Spleen (tissue), 11 donors: Measurements from ENCODE around the gene DHRS2. TPM values are rescaled to one million over a fixed set of nuclear protein-coding genes. Genes with fewer than 3 reads are reported as not detected.

ENCODE experiments used
- DNase-seq: peaks from one replicate; pipeline ENCODE4 v3.0.0-alpha.2; 2020
- H3K27ac ChIP-seq, 8 donors: fragments of 200-600 bp; sonication (generic) in 7 of 8; 1 replicate in 4 of 8; 2 replicates in 4 of 8; pipeline versions ENCODE4 v1.5.0 to v1.8.0; 2016 to 2021; ENCODE audit warnings: inconsistent platforms in 4 of 8, mild to moderate bottlenecking in 4 of 8, moderate library complexity in 1 of 8
- H3K27me3 ChIP-seq, 7 donors: fragments of 200-600 bp; sonication (generic) in 6 of 7; replicated peaks in 1 of 7; 1 replicate in 4 of 7; 2 replicates in 3 of 7; pipeline versions ENCODE4 v1.5.0 to v1.8.0; 2016 to 2021; ENCODE audit warnings: inconsistent platforms in 3 of 7, mild to moderate bottlenecking in 1 of 7
- H3K36me3 ChIP-seq, 6 donors: fragments of 200-600 bp; sonication (generic) in 5 of 6; 1 replicate in 4 of 6; 2 replicates in 2 of 6; pipeline versions ENCODE4 v1.5.0 to v1.8.0; 2016 to 2021; ENCODE audit warnings: inconsistent platforms in 2 of 6
- H3K4me1 ChIP-seq, 6 donors: fragments of 200-600 bp; sonication (generic) in 5 of 6; 1 replicate in 3 of 6; 2 replicates in 3 of 6; pipeline versions ENCODE4 v1.5.0 to v1.8.0; 2016 to 2021; ENCODE audit warnings: inconsistent platforms in 3 of 6
- H3K4me3 ChIP-seq, 8 donors: fragments of 200-600 bp; sonication (generic) in 7 of 8; 1 replicate in 4 of 8; 2 replicates in 4 of 8; pipeline versions ENCODE4 v1.5.0 to v1.8.0; 2016 to 2021; ENCODE audit warnings: inconsistent platforms in 4 of 8, mild to moderate bottlenecking in 4 of 8, moderate library complexity in 2 of 8
- H3K9me3 ChIP-seq, 8 donors: fragments of 200-600 bp; sonication (generic) in 7 of 8; 1 replicate in 4 of 8; 2 replicates in 4 of 8; pipeline versions ENCODE4 v1.5.0 to v1.8.0; 2016 to 2021; ENCODE audit warnings: inconsistent platforms in 4 of 8
- CTCF ChIP-seq, 11 experiments: fragments of 200-600 bp in 7 of 11; fragments of 450-650 bp in 4 of 11; sonication (generic) in 4 of 11; IDR thresholded peaks in 8 of 11; conservative IDR thresholded peaks in 3 of 11; 1 replicate in 7 of 11; 2 replicates in 4 of 11; pipeline versions ENCODE4 v1.4.0 to v1.8.0; 2016 to 2021; ENCODE audit warnings: antibody characterized with exemption in 11 of 11, inconsistent platforms in 4 of 11, mild to moderate bottlenecking in 1 of 11
- POLR2A ChIP-seq, 3 donors: fragments of 450-650 bp; IDR thresholded peaks; one replicate each; pipeline ENCODE4 v1.5.1; 2017; ENCODE audit warnings: antibody characterized with exemption in 3 of 3, mild to moderate bottlenecking in 1 of 3
- POLR2AphosphoS5 ChIP-seq, 3 donors: sonication (generic); formaldehyde crosslinking; IDR thresholded peaks; one replicate each; pipeline ENCODE4 v1.5.1; 2017; ENCODE audit warnings: antibody characterized with exemption in 3 of 3
- WGBS, 5 donors: extraction: QIAGEN DNeasy Blood & Tissue Kit in 3 of 5; methylation state at CpG; one replicate each; pipeline versions ENCODE4 v1.1.5 to v1.1.7; 2013 to 2018; 5-methylcytosine and 5-hydroxymethylcytosine counted together
- intact Hi-C: fragments of 100-400 bp; cut with DNase I; formaldehyde crosslinking; loops from one replicate; pipeline ENCODE4 v1.15.0; 2023; ENCODE audit warnings: low total_unique reads
- polyA plus RNA-seq, 3 donors: library from polyadenylated mRNA; stranded (reverse); fragments of 200-250 nt; gene quantifications; one replicate each; pipeline ENCODE4 v1.2.1, GENCODE V29; 2013
- total RNA-seq, 7 donors: library from RNA; depleted of rRNA in 3 of 7; stranded (reverse); fragments of >200 nt in 3 of 7; fragmentation: NEBNext Ultra II Directional in 4 of 7; extraction: Animal tissue kit (Norgen Biotek cat#: 25700) in 4 of 7; gene quantifications; one replicate each; pipeline versions ENCODE4 v1.1.0 to v1.2.1, GENCODE V29; 2016 to 2021
- donor health status: healthy with polysubstance abuse.
- donor health status: DM: no; HTN: no; CAD: no; lungs with moderate emphysema.
- donor health status: DM: no; HTN: no; CAD: no.
- donor health status: Bipolar disorder and iron deficiency.
- donor health status: healthy.
- donor health status: DM: no; HTN: no; CAD: no.
- donor health status: DM: yes; HTN: yes; CAD: no.

Gene DHRS2
- total and polyA plus RNA-seq, 10 donors = 3.3 to 30.6 (median 14.1) TPM

- DNase-seq = peak; percentile 28
- no peaks in the 10 kb centered on the region for H3K9me3 ChIP-seq
- 75 to 81% (median 77%) methylated on average over 10 of the region's 10 CpGs for WGBS, 5 donors
- no peak overlapping the region for H3K27ac ChIP-seq
- no peaks in the 10 kb centered on the region for H3K27me3 ChIP-seq
- H3K4me1 ChIP-seq = peaks cover 0 to 26% (median 10%) of the 10 kb centered on the region in 6 donors
- TF ChIP-seq POLR2A (IDR thresholded peaks at IDR 0.05) (no peak), CTCF (IDR thresholded peaks at IDR 0.05 in 8 of 11, conservative IDR thresholded peaks at IDR 0.05 in 3 of 11) (no peak), POLR2AphosphoS5 (IDR thresholded peaks at IDR 0.05) (no peak)
- H3K36me3 ChIP-seq = no peaks in the 10 kb centered on the region
- H3K4me3 ChIP-seq = no peak overlapping the region
- intact Hi-C loops = no loop called here
Measured at GRCh38 chr14:23657959-23658470, 21.9 kb downstream of the DHRS2 start.

- Histone ChIP-seq H3K4me1 (peaks cover 0 to 26% (median 10%) of the 10 kb centered on the region in 6 donors), H3K27ac (peak overlapping the region in 5 of 8 donors; percentile 32 to 66 (median 64)), H3K9me3 (no peaks in the 10 kb centered on the region), H3K36me3 (no peaks in the 10 kb centered on the region), H3K27me3 (no peaks in the 10 kb centered on the region), H3K4me3 (no peak overlapping the region)
- WGBS, 5 donors = 58 to 73% (median 64%) methylated on average over 11 of the region's 11 CpGs
- TF ChIP-seq POLR2AphosphoS5 (IDR thresholded peaks at IDR 0.05) = peak in 1 of 3 donors; percentile 62
- TF ChIP-seq CTCF (IDR thresholded peaks at IDR 0.05 in 8 of 11, conservative IDR thresholded peaks at IDR 0.05 in 3 of 11) = no peak
- no peak for TF ChIP-seq POLR2A (IDR thresholded peaks at IDR 0.05)
- DNase-seq = peak; percentile 82
- intact Hi-C loops = no loop called here
Measured at GRCh38 chr14:23660290-23661226, 24.4 kb downstream of the DHRS2 start.

- Histone ChIP-seq H3K27ac (peak overlapping the region in 5 of 8 donors; percentile 32 to 66 (median 64)), H3K9me3 (no peaks in the 10 kb centered on the region), H3K27me3 (no peaks in the 10 kb centered on the region), H3K4me3 (no peak overlapping the region), H3K4me1 (peaks cover 0 to 26% (median 10%) of the 10 kb centered on the region in 6 donors), H3K36me3 (no peaks in the 10 kb centered on the region)
- DNase-seq = no peak
- TF ChIP-seq POLR2AphosphoS5 (IDR thresholded peaks at IDR 0.05) = no peak
- TF ChIP-seq CTCF (IDR thresholded peaks at IDR 0.05 in 8 of 11, conservative IDR thresholded peaks at IDR 0.05 in 3 of 11) = no peak
- no peak for TF ChIP-seq POLR2A (IDR thresholded peaks at IDR 0.05)
- intact Hi-C loops = no loop called here
- 42 to 80% (median 69%) methylated on average over 5 of the region's 5 CpGs for WGBS, 5 donors
Measured at GRCh38 chr14:23661542-23661941, 25.4 kb downstream of the DHRS2 start.

- intact Hi-C loops = no loop called here
- H3K27ac ChIP-seq = no peak overlapping the region
- no peak overlapping the region for H3K4me3 ChIP-seq
- 92 to 95% (median 93%) methylated on average over 2 of the region's 2 CpGs for WGBS, 5 donors
- no peaks in the 10 kb centered on the region for H3K36me3 ChIP-seq
- no peaks in the 10 kb centered on the region for H3K27me3 ChIP-seq
- H3K4me1 ChIP-seq = peaks cover 0 to 26% (median 10%) of the 10 kb centered on the region in 6 donors
- no peak for DNase-seq
- TF ChIP-seq POLR2A (IDR thresholded peaks at IDR 0.05) (no peak), POLR2AphosphoS5 (IDR thresholded peaks at IDR 0.05) (no peak), CTCF (IDR thresholded peaks at IDR 0.05 in 8 of 11, conservative IDR thresholded peaks at IDR 0.05 in 3 of 11) (no peak)
- H3K9me3 ChIP-seq = no peaks in the 10 kb centered on the region
Measured at GRCh38 chr14:23663127-23663526, 27.0 kb downstream of the DHRS2 start.
